Colonic mucosa (tissue), 4 donors: Measurements from ENCODE around the gene C1QC. TPM values are rescaled to one million over a fixed set of nuclear protein-coding genes. Genes with fewer than 3 reads are reported as not detected.

Experiments used
- DNase-seq: peaks from one replicate; pipeline ENCODE4 v3.0.0-alpha.2; 2020
- H3K27ac ChIP-seq: fragments of 200-600 bp; one replicate; pipeline ENCODE4 v1.8.0; 2021
- H3K27me3 ChIP-seq: fragments of 200-600 bp; one replicate; pipeline ENCODE4 v1.8.0; 2021
- H3K36me3 ChIP-seq: fragments of 200-600 bp; one replicate; pipeline ENCODE4 v1.8.0; 2021
- H3K4me1 ChIP-seq: fragments of 200-600 bp; one replicate; pipeline ENCODE4 v1.8.0; 2021; ENCODE audit warnings: mild to moderate bottlenecking
- H3K4me3 ChIP-seq: fragments of 200-600 bp; one replicate; pipeline ENCODE4 v1.8.0; 2021
- H3K9ac ChIP-seq, 2 donors: one replicate each; pipeline ENCODE4 v1.7.0; 2013; ENCODE audit warnings: control low read depth in 2 of 2, low read depth in 2 of 2, low read length in 2 of 2
- H3K9me3 ChIP-seq: fragments of 200-600 bp; one replicate; pipeline ENCODE4 v1.8.0; 2021
- intact Hi-C: fragments of 100-400 bp; cut with DNase I; formaldehyde crosslinking; loops from one replicate; pipeline ENCODE4 v1.14.1; 2022
- total RNA-seq, 2 donors: library from RNA; stranded (reverse); fragmentation: NEBNext Ultra II Directional in 1 of 2; extraction: Animal tissue kit (Norgen Biotek cat#: 25700) in 1 of 2; gene quantifications; one replicate each; pipeline ENCODE4 v1.2.1, GENCODE V29; 2021
- TF ChIP-seq, protein P1 (sequence below): fragments of 200-600 bp; IDR thresholded peaks from one replicate; pipeline ENCODE4 v1.8.0; 2022; ENCODE audit warnings: antibody characterized with exemption, mild to moderate bottlenecking
- donor health status: healthy.
- donor health status: DM: no; HTN: no; CAD: no.
- donor health status: DM: no; HTN: no; CAD: no.

The C1QC gene
- total RNA-seq, 2 donors from 2014 or later, result 45.4 to 80.9 TPM

DNA sequence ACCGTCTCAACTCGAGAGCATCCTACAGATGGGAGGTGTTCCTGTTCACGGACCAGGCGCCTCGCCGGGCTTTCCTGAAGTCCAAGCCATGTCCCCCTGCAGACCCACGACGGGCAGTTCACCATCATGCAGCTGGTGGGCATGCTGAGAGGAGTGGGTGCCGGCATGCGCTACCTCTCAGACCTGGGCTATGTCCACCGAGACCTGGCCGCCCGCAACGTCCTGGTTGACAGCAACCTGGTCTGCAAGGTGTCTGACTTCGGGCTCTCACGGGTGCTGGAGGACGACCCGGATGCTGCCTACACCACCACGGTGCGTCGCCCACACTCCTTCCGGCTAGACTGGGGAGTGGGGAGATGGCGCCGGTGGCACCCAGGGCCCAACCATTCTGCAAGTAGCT lies 44.7 kb upstream of the C1QC start:
- intact Hi-C loops, result no loop called here
- no peaks in the 10 kb centered on the region for H3K9me3 ChIP-seq
- TF ChIP-seq, protein P1, sequence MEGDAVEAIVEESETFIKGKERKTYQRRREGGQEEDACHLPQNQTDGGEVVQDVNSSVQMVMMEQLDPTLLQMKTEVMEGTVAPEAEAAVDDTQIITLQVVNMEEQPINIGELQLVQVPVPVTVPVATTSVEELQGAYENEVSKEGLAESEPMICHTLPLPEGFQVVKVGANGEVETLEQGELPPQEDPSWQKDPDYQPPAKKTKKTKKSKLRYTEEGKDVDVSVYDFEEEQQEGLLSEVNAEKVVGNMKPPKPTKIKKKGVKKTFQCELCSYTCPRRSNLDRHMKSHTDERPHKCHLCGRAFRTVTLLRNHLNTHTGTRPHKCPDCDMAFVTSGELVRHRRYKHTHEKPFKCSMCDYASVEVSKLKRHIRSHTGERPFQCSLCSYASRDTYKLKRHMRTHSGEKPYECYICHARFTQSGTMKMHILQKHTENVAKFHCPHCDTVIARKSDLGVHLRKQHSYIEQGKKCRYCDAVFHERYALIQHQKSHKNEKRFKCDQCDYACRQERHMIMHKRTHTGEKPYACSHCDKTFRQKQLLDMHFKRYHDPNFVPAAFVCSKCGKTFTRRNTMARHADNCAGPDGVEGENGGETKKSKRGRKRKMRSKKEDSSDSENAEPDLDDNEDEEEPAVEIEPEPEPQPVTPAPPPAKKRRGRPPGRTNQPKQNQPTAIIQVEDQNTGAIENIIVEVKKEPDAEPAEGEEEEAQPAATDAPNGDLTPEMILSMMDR, result no peak
- no peak overlapping the region for H3K27ac ChIP-seq
- DNase-seq, result no peak
- H3K4me1 ChIP-seq, result no peaks in the 10 kb centered on the region
- no peak overlapping the region for H3K9ac ChIP-seq
- H3K4me3 ChIP-seq, result no peak overlapping the region
- no peaks in the 10 kb centered on the region for H3K36me3 ChIP-seq
- peaks cover 4% of the 10 kb centered on the region for H3K27me3 ChIP-seq

DNA sequence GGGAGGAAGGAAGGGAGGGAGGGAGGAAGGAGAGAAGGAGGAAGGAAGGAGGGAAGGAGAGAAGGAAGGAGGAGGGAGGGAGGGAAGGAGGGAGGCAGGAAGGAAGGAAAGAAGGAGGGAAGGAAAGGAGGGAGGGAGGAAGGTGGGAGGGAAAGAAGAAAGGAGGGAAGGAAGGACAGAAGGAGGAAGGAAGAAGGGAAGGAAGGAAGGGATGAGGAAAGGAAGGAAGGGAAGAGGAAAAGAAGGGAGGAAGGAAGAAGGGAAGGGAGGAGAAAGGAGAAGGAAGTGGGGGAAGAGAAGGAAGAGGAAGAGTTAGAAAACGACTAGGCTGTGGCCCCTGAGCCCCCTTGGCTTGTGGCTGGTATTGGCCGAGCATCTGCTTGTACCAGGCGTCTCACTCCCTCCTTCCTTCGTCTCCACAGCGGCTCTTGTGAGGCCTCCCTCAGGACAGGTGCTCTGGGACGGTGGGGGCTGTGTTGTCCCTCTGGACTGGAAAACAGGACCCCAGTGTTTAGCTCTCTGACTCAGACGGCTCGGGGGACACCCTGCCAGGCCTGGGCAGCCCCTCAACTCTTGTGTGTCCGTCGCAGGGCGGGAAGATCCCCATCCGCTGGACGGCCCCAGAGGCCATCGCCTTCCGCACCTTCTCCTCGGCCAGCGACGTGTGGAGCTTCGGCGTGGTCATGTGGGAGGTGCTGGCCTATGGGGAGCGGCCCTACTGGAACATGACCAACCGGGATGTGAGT lies 43.2 kb upstream of the C1QC start:
- H3K4me1 ChIP-seq, result no peaks in the 10 kb centered on the region
- H3K9me3 ChIP-seq, result no peaks in the 10 kb centered on the region
- peak; percentile 31 for DNase-seq
- no peaks in the 10 kb centered on the region for H3K36me3 ChIP-seq
- no peak overlapping the region for H3K9ac ChIP-seq
- no peaks in the 10 kb centered on the region for H3K27me3 ChIP-seq
- H3K27ac ChIP-seq, result no peak overlapping the region
- no peak overlapping the region for H3K4me3 ChIP-seq
- TF ChIP-seq, protein P1, result no peak
- intact Hi-C loops, result no loop called here

DNA sequence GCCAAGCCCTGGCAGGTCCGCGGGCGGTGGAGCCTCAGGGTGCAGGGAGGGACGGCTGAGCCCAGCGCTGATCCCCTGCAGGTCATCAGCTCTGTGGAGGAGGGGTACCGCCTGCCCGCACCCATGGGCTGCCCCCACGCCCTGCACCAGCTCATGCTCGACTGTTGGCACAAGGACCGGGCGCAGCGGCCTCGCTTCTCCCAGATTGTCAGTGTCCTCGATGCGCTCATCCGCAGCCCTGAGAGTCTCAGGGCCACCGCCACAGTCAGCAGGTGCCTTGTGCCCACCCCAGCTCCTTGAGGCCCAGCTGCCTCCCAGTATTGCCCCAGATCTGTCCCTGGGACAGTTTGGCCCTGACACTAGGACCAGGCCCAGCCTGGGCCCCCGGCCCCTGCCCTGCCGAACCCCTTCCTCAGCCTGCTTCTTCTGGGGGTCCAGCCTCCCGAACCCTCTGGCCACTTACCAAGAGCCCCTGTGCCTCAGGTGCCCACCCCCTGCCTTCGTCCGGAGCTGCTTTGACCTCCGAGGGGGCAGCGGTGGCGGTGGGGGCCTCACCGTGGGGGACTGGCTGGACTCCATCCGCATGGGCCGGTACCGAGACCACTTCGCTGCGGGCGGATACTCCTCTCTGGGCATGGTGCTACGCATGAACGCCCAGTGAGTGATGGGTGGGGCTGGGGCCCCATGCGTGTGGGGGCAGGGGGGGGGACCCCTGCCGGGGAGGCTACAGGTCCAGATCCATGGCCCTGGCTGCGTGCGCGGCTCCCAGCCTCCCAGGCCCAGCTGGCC lies 42.4 kb upstream of the C1QC start:
- H3K9me3 ChIP-seq, result no peaks in the 10 kb centered on the region
- no peaks in the 10 kb centered on the region for H3K36me3 ChIP-seq
- no peak overlapping the region for H3K4me3 ChIP-seq
- H3K27ac ChIP-seq, result no peak overlapping the region
- no peak for DNase-seq
- intact Hi-C loops, result no loop called here
- TF ChIP-seq, protein P1, result no peak
- no peak overlapping the region for H3K9ac ChIP-seq
- H3K27me3 ChIP-seq, result no peaks in the 10 kb centered on the region
- H3K4me1 ChIP-seq, result no peaks in the 10 kb centered on the region

DNA sequence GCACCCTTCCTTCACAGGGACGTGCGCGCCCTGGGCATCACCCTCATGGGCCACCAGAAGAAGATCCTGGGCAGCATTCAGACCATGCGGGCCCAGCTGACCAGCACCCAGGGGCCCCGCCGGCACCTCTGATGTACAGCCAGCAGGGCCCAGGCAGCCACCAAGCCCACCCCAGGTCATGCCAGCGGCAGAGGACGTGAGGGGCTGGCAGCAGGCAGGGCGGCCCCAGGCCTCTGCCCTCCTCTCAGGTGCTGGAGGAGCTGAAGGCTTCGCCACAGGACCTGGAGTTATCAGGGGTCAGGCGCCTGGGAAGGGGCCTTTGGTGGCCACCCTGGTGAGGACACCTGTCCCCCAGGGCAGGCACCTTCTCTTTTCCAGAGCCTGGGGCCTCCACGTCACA lies 41.8 kb upstream of the C1QC start:
- H3K9ac ChIP-seq, result no peak overlapping the region
- H3K27ac ChIP-seq, result no peak overlapping the region
- no peaks in the 10 kb centered on the region for H3K4me1 ChIP-seq
- intact Hi-C loops, result no loop called here
- H3K9me3 ChIP-seq, result no peaks in the 10 kb centered on the region
- no peak overlapping the region for H3K4me3 ChIP-seq
- TF ChIP-seq, protein P1, result no peak
- no peaks in the 10 kb centered on the region for H3K27me3 ChIP-seq
- no peaks in the 10 kb centered on the region for H3K36me3 ChIP-seq
- no peak for DNase-seq

DNA sequence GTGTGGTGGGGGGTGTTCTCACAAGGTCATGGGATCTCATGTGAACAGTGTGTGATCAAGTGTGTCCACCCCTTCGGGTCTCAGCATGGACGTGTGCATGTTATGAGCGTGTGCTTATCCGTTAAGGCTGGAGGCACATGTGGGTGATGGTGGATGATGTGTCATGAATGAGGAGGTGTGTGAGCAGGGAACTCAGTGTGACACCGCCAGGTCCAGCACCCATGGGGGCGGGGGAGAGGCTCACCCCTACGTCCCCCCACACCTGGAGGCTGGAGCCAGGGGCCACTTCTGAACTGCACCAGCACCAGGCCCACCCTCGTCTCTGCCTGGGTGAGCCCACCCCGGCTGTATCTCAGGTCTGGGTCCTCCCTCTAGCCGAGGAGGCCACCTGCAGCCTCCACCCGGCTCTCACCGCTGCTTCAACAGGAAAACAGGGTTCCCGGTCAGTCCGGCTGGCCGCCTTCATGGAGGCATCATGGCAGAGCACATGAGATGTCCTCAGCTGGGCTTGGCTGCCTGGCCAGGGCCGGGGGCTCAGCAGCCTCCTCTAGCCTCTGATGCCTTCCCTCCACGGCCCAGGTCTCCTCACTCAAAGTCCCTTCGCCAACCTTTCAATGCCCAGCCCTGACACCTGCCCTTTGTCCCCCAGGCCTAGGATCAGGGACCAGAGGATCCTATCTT lies 41.2 kb upstream of the C1QC start:
- Histone ChIP-seq H3K4me1 (no peaks in the 10 kb centered on the region), H3K27me3 (no peaks in the 10 kb centered on the region), H3K36me3 (no peaks in the 10 kb centered on the region), H3K9ac (no peak overlapping the region), H3K27ac (no peak overlapping the region), H3K4me3 (no peak overlapping the region), H3K9me3 (no peaks in the 10 kb centered on the region)
- no peak for DNase-seq
- TF ChIP-seq, protein P1, result no peak
- intact Hi-C loops, result no loop called here
